A673 (cell line): ENCODE data around the gene DHX38.

ENCODE experiments used
- CTCF ChIP-seq: fragments of 300-800, 200-600 bp; sonication (generic); conservative IDR thresholded peaks from 2 replicates; pipeline ENCODE4 v1.5.1; 2017; ENCODE audit warnings: low read depth, mild to moderate bottlenecking, antibody characterized with exemption, low read length, moderate library complexity, mixed read lengths
- EZH2 ChIP-seq: fragments of 200-600 bp; sonication (generic); IDR thresholded peaks from 2 replicates; pipeline ENCODE4 v1.6.1; 2017; ENCODE audit warnings: borderline replicate concordance, low read depth, mild to moderate bottlenecking, mixed read lengths, antibody characterized with exemption, low read length; ENCODE audit not compliant: poor library complexity, severe bottlenecking

- no peak for TF ChIP-seq CTCF
- no peak for TF ChIP-seq EZH2
Measured at GRCh38 chr16:72061564-72061963, 32.1 kb upstream of the DHX38 start.
